GOT3 (cell line): ENCODE measurements around the gene GLYATL2.

ENCODE experiments used
- DNase-seq: peaks from one replicate; lab custom pipeline; 2025; ENCODE audit warnings: mixed read lengths; lab: John Stamatoyannopoulos, UW

The GLYATL2 gene

GRCh38 chr11:58796333-58796732 is 48.2 kb downstream of the GLYATL2 start:
- no peak for DNase-seq

- no peak for DNase-seq
Observed at GRCh38 chr11:58788355-58789023, 56.0 kb downstream of the GLYATL2 start.

DNA sequence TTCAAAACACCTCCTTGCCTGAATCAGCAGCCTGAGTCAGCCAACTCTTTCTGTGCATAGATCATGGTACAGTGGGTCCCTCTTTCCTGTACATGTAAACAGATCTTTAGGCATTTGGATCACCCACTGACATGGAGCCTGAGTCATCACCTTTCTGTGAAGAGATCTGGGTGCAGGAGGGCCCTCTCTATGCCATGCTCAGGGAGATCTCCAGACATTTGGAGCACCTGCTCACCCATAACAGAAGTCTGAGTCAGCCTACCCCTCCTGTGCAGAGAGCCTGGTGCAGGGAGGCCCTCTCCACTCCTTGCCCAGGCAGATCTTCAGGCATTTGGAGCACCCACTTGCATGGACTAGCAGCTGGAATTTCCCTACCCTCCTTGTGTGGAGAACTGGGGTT is 56.6 kb downstream of the GLYATL2 start:
- no peak for DNase-seq

- DNase-seq: no peak
Observed at GRCh38 chr11:58786693-58787092, 57.8 kb downstream of the GLYATL2 start.

DNA sequence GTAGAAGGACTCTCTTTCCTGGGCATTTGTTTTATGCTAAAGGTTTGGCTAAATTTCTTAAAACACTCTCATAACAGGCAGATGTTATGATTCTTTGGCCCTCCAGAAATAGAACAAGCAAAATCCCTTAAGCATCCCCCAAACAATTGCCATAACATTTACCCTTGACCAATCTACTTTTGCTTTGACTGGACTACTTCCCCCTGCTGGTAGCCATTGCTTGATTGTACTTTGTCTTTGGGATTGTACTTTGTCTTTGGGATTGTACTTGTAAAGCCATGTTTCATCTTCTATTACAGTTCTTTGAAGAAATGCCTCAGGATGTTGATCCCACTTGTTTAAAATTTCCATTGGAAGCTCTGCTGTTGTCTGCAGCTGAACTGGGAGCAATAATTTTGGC is 59.5 kb downstream of the GLYATL2 start:
- DNase-seq: no peak
